Thymus (tissue), 11 donors: ENCODE data around the gene MEX3A. TPM values are rescaled to one million over a fixed set of nuclear protein-coding genes. Genes with fewer than 3 reads are reported as not detected.

ENCODE experiments used
- DNase-seq, 9 donors: peaks; one replicate each; pipeline ENCODE4 v3.0.0-alpha.2; 2013; ENCODE audit warnings: low spot score in 9 of 9, low read depth in 6 of 9, missing footprints in 1 of 9
- H3K27ac ChIP-seq, 2 donors: one replicate each; pipeline ENCODE4 v1.5.1; 2013; ENCODE audit warnings: control low read depth in 1 of 2, low read depth in 1 of 2, low read length in 1 of 2, mild to moderate bottlenecking in 1 of 2, moderate library complexity in 1 of 2
- H3K27me3 ChIP-seq, 2 donors: one replicate each; pipeline ENCODE4 v1.5.1; 2013; ENCODE audit warnings: low read length in 1 of 2; ENCODE audit not compliant: control insufficient read depth in 2 of 2, insufficient read depth in 1 of 2
- H3K36me3 ChIP-seq, 2 donors: one replicate each; pipeline ENCODE4 v1.5.1; 2013; ENCODE audit warnings: low read length in 1 of 2, mild to moderate bottlenecking in 1 of 2, moderate library complexity in 1 of 2; ENCODE audit not compliant: control insufficient read depth in 2 of 2, insufficient read depth in 2 of 2
- H3K4me1 ChIP-seq, 2 donors: one replicate each; pipeline ENCODE4 v1.5.1; 2013; ENCODE audit warnings: low read length in 2 of 2; ENCODE audit not compliant: control insufficient read depth in 2 of 2, insufficient read depth in 2 of 2
- H3K4me3 ChIP-seq, 2 donors: one replicate each; pipeline ENCODE4 v1.5.1; 2013; ENCODE audit warnings: low read length in 2 of 2, control low read depth in 1 of 2, mild to moderate bottlenecking in 1 of 2
- H3K9me3 ChIP-seq, 2 donors: one replicate each; pipeline ENCODE4 v1.5.1; 2013; ENCODE audit warnings: low read length in 1 of 2, mild to moderate bottlenecking in 1 of 2; ENCODE audit not compliant: control insufficient read depth in 2 of 2, insufficient read depth in 1 of 2
- WGBS: extraction: QIAGEN DNeasy Blood & Tissue Kit; methylation state at CpG from one replicate; pipeline ENCODE4 v1.1.7; 2013; 5-methylcytosine and 5-hydroxymethylcytosine counted together
- polyA plus RNA-seq: library from polyadenylated mRNA; stranded (reverse); fragments of 200-250 nt; gene quantifications from one replicate; pipeline ENCODE4 v1.2.3, GENCODE V29; 2013
- total RNA-seq: library from RNA; stranded (reverse); fragments of 120-200 nt; gene quantifications from one replicate; pipeline ENCODE4 v1.2.4, GENCODE V29; 2013
- donor health status: healthy.

Gene MEX3A
- total and polyA plus RNA-seq, 2 donors: 0.55 to 1.3 TPM

GRCh38 chr1:156099282-156099681, 17.0 kb upstream of the MEX3A start:
- 96% methylated on average over 3 of the region's 3 CpGs for WGBS
- no peak overlapping the region for H3K27ac ChIP-seq
- no peak for DNase-seq
- H3K4me3 ChIP-seq: no peak overlapping the region
- H3K27me3 ChIP-seq: peaks cover 0 to 88% of the 10 kb centered on the region in 2 donors
- H3K36me3 ChIP-seq: no peaks in the 10 kb centered on the region
- H3K9me3 ChIP-seq: no peaks in the 10 kb centered on the region
- H3K4me1 ChIP-seq: peaks cover 2 to 46% of the 10 kb centered on the region in 2 donors

- Histone ChIP-seq H3K27ac (no peak overlapping the region), H3K4me3 (no peak overlapping the region), H3K4me1 (peaks cover 2 to 41% of the 10 kb centered on the region in 2 donors), H3K9me3 (no peaks in the 10 kb centered on the region), H3K27me3 (peaks cover 0 to 87% of the 10 kb centered on the region in 2 donors), H3K36me3 (no peaks in the 10 kb centered on the region)
- DNase-seq: no peak
- WGBS: 93% methylated on average over 2 of the region's 2 CpGs
Measured at GRCh38 chr1:156098784-156099183, 16.5 kb upstream of the MEX3A start.

GRCh38 chr1:156097499-156098178, 15.4 kb upstream of the MEX3A start:
- Histone ChIP-seq H3K4me3 (no peak overlapping the region), H3K27me3 (peaks cover 0 to 79% of the 10 kb centered on the region in 2 donors), H3K36me3 (no peaks in the 10 kb centered on the region), H3K9me3 (no peaks in the 10 kb centered on the region), H3K4me1 (peaks cover 2 to 29% of the 10 kb centered on the region in 2 donors), H3K27ac (no peak overlapping the region)
- DNase-seq: no peak
- 95% methylated on average over 9 of the region's 9 CpGs for WGBS

DNA sequence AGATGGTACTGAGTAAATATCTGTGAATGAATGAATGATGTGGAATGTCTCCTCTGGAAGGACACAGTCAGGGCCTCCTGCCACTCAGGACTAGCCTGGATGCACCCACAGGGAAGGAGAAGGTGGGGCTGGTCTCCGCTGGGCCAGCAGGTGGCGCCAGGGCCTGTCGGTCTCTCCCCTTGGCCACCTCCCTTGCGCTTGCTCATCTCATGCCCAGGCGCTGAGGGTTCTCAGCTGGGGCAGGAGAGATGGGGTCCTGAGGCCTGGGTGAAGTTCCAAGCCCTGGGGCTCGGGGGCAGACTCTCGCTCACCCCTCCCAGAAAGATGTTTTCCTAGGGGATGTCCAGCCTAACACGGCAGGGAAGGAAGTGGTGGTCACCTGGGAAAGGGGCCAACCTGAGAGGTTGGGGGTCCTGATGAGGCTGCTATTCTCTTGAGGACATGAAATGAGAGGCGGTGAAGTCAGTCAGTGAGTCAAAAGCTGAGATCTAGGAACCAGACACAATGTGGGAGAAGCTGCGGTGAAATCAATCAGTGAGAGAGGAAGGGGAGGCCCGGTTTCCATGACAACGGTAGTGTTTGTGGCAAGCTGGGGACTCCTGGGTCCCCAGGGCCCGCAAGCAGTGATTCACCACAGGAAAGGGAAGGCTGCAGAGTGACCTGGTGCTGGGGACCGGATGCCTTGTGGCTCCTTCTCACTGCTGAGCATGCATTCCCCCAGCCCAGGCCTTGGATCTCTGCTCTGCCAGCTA, 14.6 kb upstream of the MEX3A start:
- 5% methylated on average over 14 of the region's 14 CpGs for WGBS
- no peak overlapping the region for H3K4me3 ChIP-seq

DNA sequence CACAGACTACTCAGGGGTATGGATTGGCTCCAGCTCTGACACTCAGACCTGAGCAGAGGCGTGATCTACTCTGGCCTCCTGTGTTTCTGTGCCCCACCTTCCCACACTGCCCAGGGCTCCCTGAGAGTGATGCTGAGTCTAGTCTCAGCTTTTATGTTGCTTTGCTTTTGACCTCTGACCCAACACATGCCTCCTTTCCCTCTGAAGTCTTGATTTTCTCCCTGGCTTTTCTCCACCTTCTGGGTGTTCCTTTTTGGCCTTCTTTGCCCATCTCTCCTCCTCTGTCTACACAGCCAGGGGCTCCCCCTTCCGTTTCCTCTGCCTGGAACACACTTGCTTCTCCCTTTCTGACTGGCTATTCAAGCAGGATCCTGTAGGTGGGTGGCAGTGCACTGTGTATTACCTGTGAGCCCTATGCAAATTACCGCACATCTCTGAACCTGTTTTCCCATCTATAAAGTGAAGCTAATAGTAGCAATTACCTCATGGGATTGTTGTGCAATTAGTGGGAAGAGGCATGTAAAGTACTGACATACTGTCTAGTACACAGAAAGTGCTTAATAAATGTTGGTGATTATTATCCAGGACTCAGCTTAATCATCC, 13.7 kb upstream of the MEX3A start:
- Histone ChIP-seq H3K4me3 (no peak overlapping the region), H3K27ac (no peak overlapping the region), H3K27me3 (peaks cover 0 to 65% of the 10 kb centered on the region in 2 donors), H3K36me3 (no peaks in the 10 kb centered on the region), H3K4me1 (peaks cover 2 to 25% of the 10 kb centered on the region in 2 donors), H3K9me3 (no peaks in the 10 kb centered on the region)
- 94% methylated on average over 3 of the region's 3 CpGs for WGBS
- no peak for DNase-seq

More for the DNA sequence above, 14.6 kb upstream of the MEX3A start:
- no peaks in the 10 kb centered on the region for H3K36me3 ChIP-seq
- H3K27ac ChIP-seq: peak overlapping the region; percentile 37 to 64
- H3K27me3 ChIP-seq: peaks cover 0 to 71% of the 10 kb centered on the region in 2 donors
- peak in 7 of 9 donors; percentile 29 to 79 (median 47) for DNase-seq
- no peaks in the 10 kb centered on the region for H3K9me3 ChIP-seq
- H3K4me1 ChIP-seq: peaks cover 2 to 25% of the 10 kb centered on the region in 2 donors

DNA sequence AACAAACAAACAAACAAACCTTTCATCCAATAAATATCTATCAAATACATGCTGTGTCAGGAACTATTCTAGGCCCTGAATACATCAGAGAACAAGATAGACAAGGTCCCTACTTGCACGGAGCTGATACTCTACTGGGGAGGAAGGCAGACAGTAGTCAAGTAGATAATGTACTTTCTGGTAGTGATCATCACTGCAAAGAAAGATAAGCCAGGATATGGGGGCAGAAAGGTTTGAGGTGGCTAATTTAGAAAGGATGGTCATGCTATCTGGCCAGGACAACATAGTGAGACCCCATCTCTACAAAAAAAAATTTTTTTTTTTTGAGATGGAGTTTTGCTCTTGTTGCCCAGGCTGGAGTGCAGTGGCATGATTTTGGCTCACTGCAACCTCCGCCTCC, 9.3 kb upstream of the MEX3A start:
- Histone ChIP-seq H3K4me3 (no peak overlapping the region), H3K27me3 (peaks cover 0 to 40% of the 10 kb centered on the region in 2 donors), H3K27ac (no peak overlapping the region), H3K36me3 (no peaks in the 10 kb centered on the region), H3K9me3 (no peaks in the 10 kb centered on the region), H3K4me1 (peaks cover 0 to 15% of the 10 kb centered on the region in 2 donors)
- DNase-seq: no peak
- WGBS: 88% methylated on average over 2 of the region's 2 CpGs

GRCh38 chr1:156090840-156091188, 8.5 kb upstream of the MEX3A start:
- H3K36me3 ChIP-seq: no peaks in the 10 kb centered on the region
- H3K27ac ChIP-seq: no peak overlapping the region
- no peaks in the 10 kb centered on the region for H3K9me3 ChIP-seq
- peak in 8 of 9 donors; percentile 61 to 89 (median 81) for DNase-seq
- no peak overlapping the region for H3K4me3 ChIP-seq
- peaks cover 0 to 41% of the 10 kb centered on the region in 2 donors for H3K27me3 ChIP-seq
- WGBS: 49% methylated on average over 14 of the region's 14 CpGs
- H3K4me1 ChIP-seq: peaks cover 0 to 8% of the 10 kb centered on the region in 2 donors

DNA sequence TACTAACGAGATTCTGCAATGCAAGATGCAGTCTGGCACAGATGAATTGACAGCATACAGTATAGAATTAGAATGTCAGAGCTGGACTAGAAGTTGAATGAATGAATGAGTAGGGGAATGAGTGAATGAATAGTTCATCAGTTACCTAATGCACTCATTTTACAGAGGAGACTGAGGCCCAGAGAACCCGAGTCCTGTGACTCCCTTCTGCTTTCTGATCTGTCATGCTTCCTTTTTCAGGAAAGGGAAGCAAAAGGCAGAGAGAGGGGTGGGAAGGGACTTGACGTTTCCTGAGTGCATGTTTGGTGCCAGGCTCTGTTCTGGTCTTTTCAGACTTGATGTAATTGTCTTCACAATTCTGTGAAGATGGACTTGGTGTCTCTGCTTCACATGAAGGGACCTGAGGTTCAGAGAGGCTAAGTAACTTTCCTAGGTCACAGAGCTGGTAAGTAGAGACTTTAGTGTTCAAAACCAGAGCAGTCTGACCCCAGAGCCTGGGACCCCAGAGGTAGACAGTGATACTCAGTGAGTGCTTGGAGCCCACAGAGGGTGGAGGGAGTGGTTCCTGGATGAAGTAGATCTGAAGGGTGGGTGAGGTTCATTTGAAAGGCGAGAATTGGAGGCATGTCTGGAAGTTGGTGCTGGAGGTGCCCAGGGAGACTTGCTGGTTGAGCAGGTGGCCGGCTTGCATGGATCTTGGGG, 8.0 kb upstream of the MEX3A start:
- H3K27me3 ChIP-seq: peaks cover 0 to 41% of the 10 kb centered on the region in 2 donors
- H3K4me1 ChIP-seq: peaks cover 0 to 6% of the 10 kb centered on the region in 2 donors
- WGBS: 34% methylated on average over 5 of the region's 5 CpGs
- no peak overlapping the region for H3K27ac ChIP-seq
- H3K36me3 ChIP-seq: no peaks in the 10 kb centered on the region
- DNase-seq: no peak
- no peak overlapping the region for H3K4me3 ChIP-seq
- H3K9me3 ChIP-seq: no peaks in the 10 kb centered on the region
